HepG2 (cell line): ENCODE results near the gene INSR.
A peak's percentile ranks its signal among the peaks of the same experiment; 100 is the strongest.

Source experiments
- CTCF ChIP-seq: sonication (generic); formaldehyde crosslinking; IDR thresholded peaks from 2 replicates; pipeline ENCODE4 v1.5.0; 2020; ENCODE audit warnings: mild to moderate bottlenecking, missing genetic modification reagents, moderate library complexity
- EP300 ChIP-seq, 3 experiments: sonication (generic) in 1 of 3; formaldehyde crosslinking in 1 of 3; IDR thresholded peaks; 2 replicates each; pipeline versions ENCODE4 v1.5.1 to v1.6.1; 2011 to 2020; ENCODE audit warnings: low read depth in 2 of 3, low read length in 2 of 3, borderline replicate concordance in 1 of 3, improper control_type of control experiment in 1 of 3, mild to moderate bottlenecking in 1 of 3, missing genetic modification reagents in 1 of 3, moderate library complexity in 1 of 3
- NR3C1 ChIP-seq: sonication (generic); formaldehyde crosslinking; IDR thresholded peaks from 2 replicates; pipeline ENCODE4 v1.4.0; 2020; ENCODE audit warnings: missing genetic modification reagents
- POLR2A ChIP-seq, 2 experiments: IDR thresholded peaks; 2 replicates each; pipeline ENCODE4 v1.6.1; 2011; ENCODE audit warnings: low read depth in 2 of 2, low read length in 2 of 2, mild to moderate bottlenecking in 1 of 2, moderate library complexity in 1 of 2; ENCODE audit not compliant: insufficient read depth in 1 of 2
- SMARCE1 ChIP-seq: fragments of 450-650 bp; IDR thresholded peaks from 2 replicates; pipeline ENCODE4 v1.6.1; 2017; ENCODE audit warnings: borderline replicate concordance
- STAG1 ChIP-seq: sonication (generic); formaldehyde crosslinking; IDR thresholded peaks from 2 replicates; pipeline ENCODE4 v1.4.0; 2020; ENCODE audit warnings: missing genetic modification reagents
- ZBTB34 ChIP-seq: sonication (generic); formaldehyde crosslinking; IDR thresholded peaks from 2 replicates; pipeline ENCODE4 v1.8.0; 2022; ENCODE audit warnings: mild to moderate bottlenecking, missing genetic modification reagents
- ZNF460 ChIP-seq: sonication (generic); formaldehyde crosslinking; IDR thresholded peaks from 2 replicates; pipeline ENCODE4 v1.5.1; 2020; ENCODE audit warnings: missing genetic modification reagents, mild to moderate bottlenecking, borderline replicate concordance
- ZNF510 ChIP-seq: sonication (generic); formaldehyde crosslinking; IDR thresholded peaks from 2 replicates; pipeline ENCODE4 v1.4.0; 2020; ENCODE audit warnings: low read depth, mild to moderate bottlenecking, missing genetic modification reagents
- ZNF766 ChIP-seq: sonication (generic); formaldehyde crosslinking; IDR thresholded peaks from 2 replicates; pipeline ENCODE4 v1.5.0; 2020; ENCODE audit warnings: missing genetic modification reagents, borderline replicate concordance
- ZSCAN30 ChIP-seq: sonication (generic); formaldehyde crosslinking; IDR thresholded peaks from 2 replicates; pipeline ENCODE4 v1.5.0; 2020; ENCODE audit warnings: mild to moderate bottlenecking, missing genetic modification reagents

GRCh38 chr19:7214324-7215089 is 79.7 kb downstream of the INSR start:
- TF ChIP-seq ZNF766 (CRISPR knock-in tag), result 0 out of 2 replicates have a peak, but pooled peaks have one; percentile 35
- no peak for TF ChIP-seq ZSCAN30 (CRISPR knock-in tag)
- peak in 1 of 2 experiments; percentile 69; a peak in 2 of 4 replicates for TF ChIP-seq EP300 (IDR thresholded peaks at IDR 0.05; ENCODE audit: low read depth in 2 of 2, low read length in 2 of 2)
- TF ChIP-seq EP300 (CRISPR knock-in tag; IDR thresholded peaks at IDR 0.05; ENCODE audit: borderline replicate concordance), result 0 out of 2 replicates have a peak, but pooled peaks have one; percentile 23
- TF ChIP-seq SMARCE1, result no peak
- TF ChIP-seq ZNF510 (CRISPR knock-in tag), result no peak
- no peak for TF ChIP-seq ZNF460 (CRISPR knock-in tag)
- TF ChIP-seq POLR2A (IDR thresholded peaks at IDR 0.05; ENCODE audit: insufficient read depth in 1 of 2, low read depth in 2 of 2, low read length in 2 of 2), result no peak
- TF ChIP-seq CTCF (CRISPR knock-in tag), result peak; percentile 55
- no peak for TF ChIP-seq ZBTB34
- peak; percentile 42 for TF ChIP-seq STAG1
- no peak for TF ChIP-seq NR3C1 (CRISPR knock-in tag)
